DND-41 (cell line): Measurements from ENCODE around the gene LILRB2.
"Not testable (repeated sequence)": the region's sequence is repeated elsewhere in the genome, so short reads cannot be mapped to it uniquely, and the experiment has no call there.

Source experiments
- ATAC-seq: fragments of 200-7000 bp; cut with Tn5 transposase; 3 replicates; pipeline ENCODE4 v1.9.1; 2021; ENCODE audit warnings: low read depth; ENCODE audit not compliant: insufficient read depth
- DNase-seq: peaks from one replicate; pipeline ENCODE4 v3.0.0-alpha.2; 2020
- H2AFZ ChIP-seq: 2 replicates; pipeline ENCODE4 v1.6.0; 2012; ENCODE audit warnings: low read depth, low read length
- H3K27ac ChIP-seq: 2 replicates; pipeline ENCODE4 v1.5.1; 2012; ENCODE audit warnings: low read length, inconsistent platforms
- H3K27me3 ChIP-seq: fragments of 200-600 bp; sonication (generic); 2 replicates; pipeline ENCODE4 v1.6.0; 2012; ENCODE audit warnings: low read length, mild to moderate bottlenecking, inconsistent platforms; ENCODE audit not compliant: insufficient read depth, poor library complexity
- H3K36me3 ChIP-seq: 2 replicates; pipeline ENCODE4 v1.5.1; 2012; ENCODE audit warnings: low read length, inconsistent platforms; ENCODE audit not compliant: insufficient read depth
- H3K4me1 ChIP-seq: 2 replicates; pipeline ENCODE4 v1.5.1; 2012; ENCODE audit warnings: mild to moderate bottlenecking, low read length; ENCODE audit not compliant: insufficient read depth
- H3K4me2 ChIP-seq: 2 replicates; pipeline ENCODE4 v1.6.0; 2012; ENCODE audit warnings: mild to moderate bottlenecking, moderate library complexity, low read length, inconsistent platforms; ENCODE audit not compliant: insufficient read depth
- H3K4me3 ChIP-seq, 2 experiments: fragments of 200-600 bp in 1 of 2; shearing (Covaris generic) in 1 of 2; 2 replicates each; pipeline ENCODE4 v1.5.1; 2012 to 2016; ENCODE audit warnings: inconsistent platforms in 2 of 2, low read length in 2 of 2, mild to moderate bottlenecking in 2 of 2, low read depth in 1 of 2, moderate library complexity in 1 of 2
- H3K79me2 ChIP-seq: 2 replicates; pipeline ENCODE4 v1.6.0; 2012; ENCODE audit warnings: low read length, inconsistent platforms; ENCODE audit not compliant: insufficient read depth
- H3K9ac ChIP-seq: 2 replicates; pipeline ENCODE4 v1.6.0; 2012; ENCODE audit warnings: low read depth, mild to moderate bottlenecking, inconsistent platforms, low read length, moderate library complexity
- H3K9me3 ChIP-seq: 2 replicates; pipeline ENCODE4 v1.5.1; 2012; ENCODE audit warnings: low read length, moderate library complexity, mild to moderate bottlenecking, inconsistent platforms; ENCODE audit not compliant: insufficient read depth, severe bottlenecking
- H4K20me1 ChIP-seq: 2 replicates; pipeline ENCODE4 v1.6.0; 2012; ENCODE audit warnings: low read length; ENCODE audit not compliant: insufficient read depth
- EZH2 ChIP-seq: IDR thresholded peaks from 3 replicates; pipeline ENCODE4 v1.6.1; 2012; ENCODE audit warnings: borderline replicate concordance, low read depth, mild to moderate bottlenecking, moderate library complexity, low read length, inconsistent platforms; ENCODE audit not compliant: severe bottlenecking
- TF ChIP-seq, protein P1 (sequence below): IDR thresholded peaks from 2 replicates; pipeline ENCODE4 v1.5.1; 2012; ENCODE audit warnings: borderline replicate concordance, low read length, moderate library complexity, mild to moderate bottlenecking; ENCODE audit not compliant: poor library complexity, severe bottlenecking; ENCODE audit errors: extremely low read depth

Gene LILRB2

GRCh38 chr19:54280025-54280424 lies 885 bp downstream of the LILRB2 start:
- not testable (repeated sequence) for H3K9ac ChIP-seq, H3K4me3 ChIP-seq, ATAC-seq, H3K9me3 ChIP-seq, H3K27me3 ChIP-seq, H3K4me2 ChIP-seq, H3K79me2 ChIP-seq, DNase-seq, H4K20me1 ChIP-seq, H3K36me3 ChIP-seq, H3K27ac ChIP-seq, H2AFZ ChIP-seq, H3K4me1 ChIP-seq

DNA sequence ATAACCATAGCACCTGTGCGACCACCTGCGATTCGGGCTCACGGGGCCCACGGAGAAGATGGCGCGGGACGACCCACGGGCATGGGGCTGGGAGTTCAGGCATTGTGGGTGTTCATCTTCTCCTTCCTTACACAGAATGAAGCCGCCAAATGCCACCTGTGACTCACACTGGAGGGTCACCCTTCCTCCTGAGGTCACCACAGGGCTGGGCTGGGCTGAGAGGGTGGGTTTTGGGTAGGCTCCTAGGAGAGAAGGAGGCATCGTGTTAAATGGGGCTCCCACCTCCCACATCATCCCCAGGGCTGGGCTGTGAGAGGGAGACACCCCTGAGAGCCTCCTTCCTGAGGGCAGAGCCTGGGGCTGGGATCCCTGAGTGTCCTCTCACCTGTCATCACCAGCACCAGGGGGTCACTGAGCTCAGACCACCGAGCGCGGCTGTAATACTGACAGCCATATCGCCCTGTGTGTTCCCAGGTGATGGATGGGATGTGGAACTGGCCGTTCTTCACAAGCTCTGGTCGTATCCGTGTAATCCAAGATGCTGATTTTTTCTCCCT lies 1.4 kb downstream of the LILRB2 start:
- ATAC-seq (no peak), DNase-seq (no peak)
- no peak overlapping the region for H3K4me3 ChIP-seq
- TF ChIP-seq, protein P1, sequence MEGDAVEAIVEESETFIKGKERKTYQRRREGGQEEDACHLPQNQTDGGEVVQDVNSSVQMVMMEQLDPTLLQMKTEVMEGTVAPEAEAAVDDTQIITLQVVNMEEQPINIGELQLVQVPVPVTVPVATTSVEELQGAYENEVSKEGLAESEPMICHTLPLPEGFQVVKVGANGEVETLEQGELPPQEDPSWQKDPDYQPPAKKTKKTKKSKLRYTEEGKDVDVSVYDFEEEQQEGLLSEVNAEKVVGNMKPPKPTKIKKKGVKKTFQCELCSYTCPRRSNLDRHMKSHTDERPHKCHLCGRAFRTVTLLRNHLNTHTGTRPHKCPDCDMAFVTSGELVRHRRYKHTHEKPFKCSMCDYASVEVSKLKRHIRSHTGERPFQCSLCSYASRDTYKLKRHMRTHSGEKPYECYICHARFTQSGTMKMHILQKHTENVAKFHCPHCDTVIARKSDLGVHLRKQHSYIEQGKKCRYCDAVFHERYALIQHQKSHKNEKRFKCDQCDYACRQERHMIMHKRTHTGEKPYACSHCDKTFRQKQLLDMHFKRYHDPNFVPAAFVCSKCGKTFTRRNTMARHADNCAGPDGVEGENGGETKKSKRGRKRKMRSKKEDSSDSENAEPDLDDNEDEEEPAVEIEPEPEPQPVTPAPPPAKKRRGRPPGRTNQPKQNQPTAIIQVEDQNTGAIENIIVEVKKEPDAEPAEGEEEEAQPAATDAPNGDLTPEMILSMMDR = no peak
- TF ChIP-seq EZH2 = no peak
- H3K4me2 ChIP-seq = no peak overlapping the region
- no peak overlapping the region for H2AFZ ChIP-seq
- H3K4me1 ChIP-seq = no peaks in the 10 kb centered on the region
- no peak overlapping the region for H3K9ac ChIP-seq
- H3K9me3 ChIP-seq = no peaks in the 10 kb centered on the region
- no peaks in the 10 kb centered on the region for H3K79me2 ChIP-seq
- no peaks in the 10 kb centered on the region for H4K20me1 ChIP-seq
- H3K27ac ChIP-seq = no peak overlapping the region
- no peaks in the 10 kb centered on the region for H3K36me3 ChIP-seq
- peaks cover 8% of the 10 kb centered on the region for H3K27me3 ChIP-seq

DNA sequence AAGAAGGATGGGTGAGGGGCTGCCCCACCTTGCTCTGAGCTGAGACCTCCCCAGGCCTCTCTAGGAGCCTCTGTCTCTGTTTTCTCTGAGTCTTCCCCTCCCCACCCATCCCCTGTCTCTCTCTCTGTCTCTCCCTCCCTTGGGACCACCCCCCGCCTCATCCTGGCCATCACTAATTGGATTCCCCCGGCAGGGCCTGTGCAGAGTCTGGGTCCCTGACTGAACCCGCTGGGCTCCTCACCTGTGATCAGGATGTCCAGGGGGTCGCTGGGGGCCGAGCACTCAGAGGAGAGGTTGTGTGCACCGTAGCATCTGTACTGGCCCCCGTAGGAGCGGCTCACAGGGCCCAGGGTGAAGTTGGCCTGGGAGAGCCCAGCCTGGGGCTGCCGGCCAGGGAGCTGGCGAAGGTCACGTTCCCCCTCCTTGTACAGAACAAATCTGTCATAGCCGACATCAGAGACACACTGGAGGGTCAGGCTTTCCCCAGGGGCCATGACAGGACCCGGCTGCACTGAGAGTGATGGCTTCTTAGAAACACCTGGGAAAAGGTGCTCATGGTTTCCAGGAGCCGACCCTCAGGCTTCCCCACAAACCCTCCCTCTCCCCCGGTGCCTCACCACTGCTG lies 2.2 kb downstream of the LILRB2 start:
- not testable (repeated sequence) for H3K9me3 ChIP-seq, H3K9ac ChIP-seq, H3K4me3 ChIP-seq, H3K4me1 ChIP-seq, H3K4me2 ChIP-seq, H4K20me1 ChIP-seq, H3K27ac ChIP-seq, H2AFZ ChIP-seq, H3K79me2 ChIP-seq, DNase-seq, ATAC-seq, H3K36me3 ChIP-seq, H3K27me3 ChIP-seq

DNA sequence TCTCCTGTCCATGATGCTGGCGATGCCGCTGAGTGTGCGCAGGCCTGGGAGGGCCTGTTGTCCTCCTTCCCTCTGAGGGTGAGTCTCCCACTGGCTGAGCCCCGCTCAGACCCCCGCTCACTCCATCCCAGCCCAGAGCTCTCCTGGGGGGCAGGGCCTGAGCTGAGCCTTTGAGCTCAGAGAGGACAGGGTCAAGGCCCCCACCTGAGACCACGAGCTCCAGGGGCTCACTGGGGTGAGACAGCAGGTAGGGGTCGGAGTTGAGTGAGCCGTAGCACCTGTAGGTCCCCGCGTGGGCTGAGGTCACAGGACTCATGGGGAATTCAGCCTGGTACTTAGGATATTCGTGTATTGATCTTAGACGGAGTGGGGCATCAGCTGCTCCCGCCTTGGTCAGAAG lies 2.9 kb downstream of the LILRB2 start:
- not testable (repeated sequence) for H3K4me1 ChIP-seq, ATAC-seq, H3K36me3 ChIP-seq

GRCh38 chr19:54277111-54277615 lies 3.7 kb downstream of the LILRB2 start:
- not testable (repeated sequence) for H3K36me3 ChIP-seq, H3K79me2 ChIP-seq, H3K4me3 ChIP-seq, ATAC-seq, H3K27me3 ChIP-seq, H3K27ac ChIP-seq, H2AFZ ChIP-seq, DNase-seq, H3K9me3 ChIP-seq, H4K20me1 ChIP-seq, H3K4me1 ChIP-seq, H3K9ac ChIP-seq, H3K4me2 ChIP-seq

More for the DNA sequence above, 2.9 kb downstream of the LILRB2 start:
- not testable (repeated sequence) for H3K9me3 ChIP-seq, H3K4me3 ChIP-seq, H3K27ac ChIP-seq, H4K20me1 ChIP-seq, DNase-seq, H2AFZ ChIP-seq, H3K79me2 ChIP-seq, H3K4me2 ChIP-seq, H3K27me3 ChIP-seq, H3K9ac ChIP-seq
